Smooth muscle cell (in vitro differentiated cells): ENCODE results near the gene AATF. TPM values are rescaled to one million over a fixed set of nuclear protein-coding genes. Genes with fewer than 3 reads are reported as not detected.

ENCODE experiments used
- DNase-seq: peaks from one replicate; lab custom pipeline; 2025; ENCODE audit not compliant: unreplicated experiment; lab: John Stamatoyannopoulos, UW
- H2AFZ ChIP-seq: fragments of 200-600 bp; sonication (generic); 2 replicates; pipeline ENCODE4 v1.6.0; 2016; ENCODE audit warnings: antibody characterized with exemption, low read depth, mild to moderate bottlenecking
- H3F3A ChIP-seq: fragments of 200-600 bp; sonication (generic); 2 replicates; pipeline ENCODE4 v1.6.0; 2017; ENCODE audit warnings: antibody characterized with exemption, low read depth
- H3K27ac ChIP-seq: fragments of 200-600 bp; sonication (generic); 2 replicates; pipeline ENCODE4 v1.5.1; 2016; ENCODE audit warnings: low read depth, mild to moderate bottlenecking
- H3K27me3 ChIP-seq: fragments of 200-600 bp; sonication (generic); 2 replicates; pipeline ENCODE4 v1.6.1; 2016; ENCODE audit warnings: low read depth, mild to moderate bottlenecking
- H3K36me3 ChIP-seq: fragments of 200-600 bp; sonication (generic); 2 replicates; pipeline ENCODE4 v1.5.1; 2016; ENCODE audit warnings: low read depth
- H3K4me1 ChIP-seq: fragments of 200-600 bp; sonication (generic); 2 replicates; pipeline ENCODE4 v1.5.1; 2016; ENCODE audit warnings: low read depth
- H3K4me2 ChIP-seq: fragments of 200-600 bp; sonication (generic); 2 replicates; pipeline ENCODE4 v1.6.0; 2016; ENCODE audit warnings: mild to moderate bottlenecking
- H3K4me3 ChIP-seq: fragments of 200-600 bp; sonication (generic); 2 replicates; pipeline ENCODE4 v1.5.1; 2016; ENCODE audit warnings: mild to moderate bottlenecking
- H3K79me2 ChIP-seq: fragments of 200-600 bp; sonication (generic); 2 replicates; pipeline ENCODE4 v1.6.0; 2016; ENCODE audit warnings: low read depth, mild to moderate bottlenecking
- H3K9ac ChIP-seq: fragments of 200-600 bp; sonication (generic); 2 replicates; pipeline ENCODE4 v1.6.0; 2016; ENCODE audit warnings: low read depth
- H3K9me3 ChIP-seq: fragments of 200-600 bp; sonication (generic); replicated peaks from 2 replicates; pipeline ENCODE4 v1.5.1; 2016; ENCODE audit warnings: low read depth
- H4K20me1 ChIP-seq: fragments of 200-600 bp; sonication (generic); 2 replicates; pipeline ENCODE4 v1.6.0; 2016; ENCODE audit warnings: low read depth
- WGBS: methylation state at CpG from one replicate; pipeline ENCODE4 v1.1.7; 2016; ENCODE audit warnings: low lambda C conversion rate; 5-methylcytosine and 5-hydroxymethylcytosine counted together
- polyA plus RNA-seq: library from polyadenylated mRNA; unstranded; fragments of >200 nt; fragmentation: Nextera tagmentation; extraction: Ambion mirVana; gene quantifications from 2 replicates; pipeline ENCODE4 v1.2.1, GENCODE V29; 2016
- total RNA-seq: library from RNA; depleted of rRNA; stranded (reverse); fragments of >200 nt; gene quantifications from 2 replicates; pipeline ENCODE4 v1.2.3, GENCODE V29; 2014
- TF ChIP-seq, protein P1 (sequence below): fragments of 200-600 bp; sonication (generic); IDR thresholded peaks from 2 replicates; pipeline ENCODE4 v1.5.1; 2017; ENCODE audit warnings: borderline replicate concordance, mild to moderate bottlenecking, antibody characterized with exemption; ENCODE audit not compliant: insufficient read depth, poor library complexity, severe bottlenecking

Gene AATF
- total and polyA plus RNA-seq, 2 experiments from 2014 or later, result 18.5 to 38.0 TPM

GRCh38 chr17:37037590-37038155, 88.9 kb downstream of the AATF start:
- Histone ChIP-seq H2AFZ (no peak overlapping the region), H3K4me1 (no peaks in the 10 kb centered on the region)

DNA sequence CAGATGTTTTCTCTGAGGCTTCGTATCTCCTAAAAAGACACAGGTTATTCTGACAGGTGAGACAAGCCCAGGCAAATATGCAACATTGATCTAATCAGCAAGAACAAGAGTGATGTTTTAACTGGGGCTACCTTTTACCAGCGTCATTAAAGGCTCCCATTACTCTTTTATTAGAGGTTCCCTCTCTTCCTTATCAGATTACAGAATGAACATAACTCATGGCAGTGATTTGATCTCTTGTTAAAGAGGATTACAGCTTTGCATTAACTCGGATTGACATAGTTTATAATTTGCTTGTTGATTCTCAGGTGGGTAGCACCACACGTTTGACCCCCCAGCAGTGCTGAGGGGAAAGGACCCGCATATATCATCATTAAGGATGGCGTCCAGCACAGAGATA, 90.5 kb downstream of the AATF start:
- H3K4me2 ChIP-seq, result no peak overlapping the region
- no peaks in the 10 kb centered on the region for H3F3A ChIP-seq
- TF ChIP-seq, protein P1, sequence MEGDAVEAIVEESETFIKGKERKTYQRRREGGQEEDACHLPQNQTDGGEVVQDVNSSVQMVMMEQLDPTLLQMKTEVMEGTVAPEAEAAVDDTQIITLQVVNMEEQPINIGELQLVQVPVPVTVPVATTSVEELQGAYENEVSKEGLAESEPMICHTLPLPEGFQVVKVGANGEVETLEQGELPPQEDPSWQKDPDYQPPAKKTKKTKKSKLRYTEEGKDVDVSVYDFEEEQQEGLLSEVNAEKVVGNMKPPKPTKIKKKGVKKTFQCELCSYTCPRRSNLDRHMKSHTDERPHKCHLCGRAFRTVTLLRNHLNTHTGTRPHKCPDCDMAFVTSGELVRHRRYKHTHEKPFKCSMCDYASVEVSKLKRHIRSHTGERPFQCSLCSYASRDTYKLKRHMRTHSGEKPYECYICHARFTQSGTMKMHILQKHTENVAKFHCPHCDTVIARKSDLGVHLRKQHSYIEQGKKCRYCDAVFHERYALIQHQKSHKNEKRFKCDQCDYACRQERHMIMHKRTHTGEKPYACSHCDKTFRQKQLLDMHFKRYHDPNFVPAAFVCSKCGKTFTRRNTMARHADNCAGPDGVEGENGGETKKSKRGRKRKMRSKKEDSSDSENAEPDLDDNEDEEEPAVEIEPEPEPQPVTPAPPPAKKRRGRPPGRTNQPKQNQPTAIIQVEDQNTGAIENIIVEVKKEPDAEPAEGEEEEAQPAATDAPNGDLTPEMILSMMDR, result no peak
- no peak for DNase-seq
- peaks cover 11% of the 10 kb centered on the region for H4K20me1 ChIP-seq
- H2AFZ ChIP-seq, result no peak overlapping the region
- no peak overlapping the region for H3K4me3 ChIP-seq
- no peaks in the 10 kb centered on the region for H3K4me1 ChIP-seq
- no peak overlapping the region for H3K9ac ChIP-seq
- H3K27me3 ChIP-seq, result no peaks in the 10 kb centered on the region
- WGBS, result 65% methylated on average over 6 of the region's 6 CpGs
- no peak overlapping the region for H3K27ac ChIP-seq
- H3K36me3 ChIP-seq, result peaks cover 2% of the 10 kb centered on the region
- no peaks in the 10 kb centered on the region for H3K9me3 ChIP-seq
- no peaks in the 10 kb centered on the region for H3K79me2 ChIP-seq

More at GRCh38 chr17:37037590-37038155, 88.9 kb downstream of the AATF start:
- no peaks in the 10 kb centered on the region for H3K79me2 ChIP-seq
- 89% methylated on average over 5 of the region's 5 CpGs for WGBS
- no peak for DNase-seq
- H3K4me3 ChIP-seq, result no peak overlapping the region
- H3K4me2 ChIP-seq, result no peak overlapping the region
- H3K9ac ChIP-seq, result no peak overlapping the region
- H3K27ac ChIP-seq, result no peak overlapping the region
- peaks cover 2% of the 10 kb centered on the region for H3K36me3 ChIP-seq
- peaks cover 11% of the 10 kb centered on the region for H4K20me1 ChIP-seq
- H3F3A ChIP-seq, result no peaks in the 10 kb centered on the region
- no peaks in the 10 kb centered on the region for H3K9me3 ChIP-seq
- no peaks in the 10 kb centered on the region for H3K27me3 ChIP-seq
- TF ChIP-seq, protein P1, result no peak

DNA sequence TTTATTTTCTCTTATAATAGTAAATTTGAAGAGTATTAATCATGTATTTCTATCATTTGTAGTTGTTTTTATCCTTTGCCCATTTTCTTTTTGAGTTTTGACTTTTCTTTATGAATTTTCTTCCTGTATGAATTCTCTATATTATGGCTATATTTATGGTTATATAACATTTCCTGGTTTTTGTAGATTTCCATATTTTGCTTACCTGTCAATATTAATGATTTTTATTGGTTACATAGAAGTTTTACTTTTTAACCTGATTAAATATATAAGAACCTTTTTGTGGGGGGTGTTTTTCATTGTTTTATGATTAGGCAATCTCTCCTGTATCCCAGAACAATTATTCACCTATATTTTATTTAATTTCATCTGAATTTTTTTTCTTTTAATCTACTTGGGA, 93.2 kb downstream of the AATF start:
- H3K4me2 ChIP-seq, result no peak overlapping the region
- DNase-seq, result no peak
- no peak overlapping the region for H3K9ac ChIP-seq
- TF ChIP-seq, protein P1, result no peak
- H3K36me3 ChIP-seq, result no peaks in the 10 kb centered on the region
- H3K4me1 ChIP-seq, result peaks cover 4% of the 10 kb centered on the region
- H3K27me3 ChIP-seq, result no peaks in the 10 kb centered on the region
- no peaks in the 10 kb centered on the region for H3K9me3 ChIP-seq
- no peak overlapping the region for H3K4me3 ChIP-seq
- H3K27ac ChIP-seq, result no peak overlapping the region
- no peaks in the 10 kb centered on the region for H3K79me2 ChIP-seq
- no peaks in the 10 kb centered on the region for H3F3A ChIP-seq
- H2AFZ ChIP-seq, result no peak overlapping the region
- H4K20me1 ChIP-seq, result peaks cover 11% of the 10 kb centered on the region

GRCh38 chr17:37043201-37043600, 94.4 kb downstream of the AATF start:
- no peaks in the 10 kb centered on the region for H3K79me2 ChIP-seq
- H3K9ac ChIP-seq, result no peak overlapping the region
- H2AFZ ChIP-seq, result no peak overlapping the region
- DNase-seq, result no peak
- peaks cover 4% of the 10 kb centered on the region for H3K4me1 ChIP-seq
- H3K4me2 ChIP-seq, result no peak overlapping the region
- no peaks in the 10 kb centered on the region for H3K36me3 ChIP-seq
- H4K20me1 ChIP-seq, result peaks cover 21% of the 10 kb centered on the region
- TF ChIP-seq, protein P1, result no peak
- H3K27ac ChIP-seq, result no peak overlapping the region
- H3K9me3 ChIP-seq, result no peaks in the 10 kb centered on the region
- no peak overlapping the region for H3K4me3 ChIP-seq
- WGBS, result 65% methylated on average over 3 of the region's 3 CpGs
- no peaks in the 10 kb centered on the region for H3K27me3 ChIP-seq
- H3F3A ChIP-seq, result no peaks in the 10 kb centered on the region
